CD14-positive monocyte (primary cell): ENCODE data around the gene MBD2. TPM values are rescaled to one million over a fixed set of nuclear protein-coding genes. Genes with fewer than 3 reads are reported as not detected.

Source experiments
- DNase-seq, 3 donors: peaks; one replicate each; pipeline ENCODE4 v3.0.0-alpha.2; 2011 to 2022
- H2AFZ ChIP-seq: 2 replicates; pipeline ENCODE4 v1.6.0; 2012; ENCODE audit warnings: mild to moderate bottlenecking, low read depth, low read length, inconsistent platforms; ENCODE audit not compliant: insufficient read depth, poor library complexity, severe bottlenecking
- H3K27ac ChIP-seq, 2 donors: 1 replicate in 1 of 2; 2 replicates in 1 of 2; pipeline ENCODE4 v1.5.1; 2012 to 2013; ENCODE audit warnings: low read length in 2 of 2, control low read depth in 1 of 2, inconsistent platforms in 1 of 2, low read depth in 1 of 2, mild to moderate bottlenecking in 1 of 2
- H3K27me3 ChIP-seq, 2 donors: one replicate each; pipeline versions ENCODE4 v1.6.0 to v1.6.1; 2011 to 2013; ENCODE audit warnings: low read length in 2 of 2; ENCODE audit not compliant: control insufficient read depth in 2 of 2, insufficient read depth in 2 of 2
- H3K36me3 ChIP-seq, 2 donors: replicated peaks in 1 of 2; 1 replicate in 1 of 2; 2 replicates in 1 of 2; pipeline versions ENCODE4 v1.5.1 to v1.6.1; 2012 to 2013; ENCODE audit warnings: low read length in 2 of 2, control low read depth in 1 of 2, inconsistent platforms in 1 of 2, mild to moderate bottlenecking in 1 of 2; ENCODE audit not compliant: insufficient read depth in 2 of 2, control insufficient read depth in 1 of 2
- H3K4me1 ChIP-seq, 2 donors: 1 replicate in 1 of 2; 2 replicates in 1 of 2; pipeline versions ENCODE4 v1.5.1 to v1.6.1; 2012 to 2013; ENCODE audit warnings: low read length in 2 of 2, control low read depth in 1 of 2, inconsistent platforms in 1 of 2, mild to moderate bottlenecking in 1 of 2, moderate library complexity in 1 of 2; ENCODE audit not compliant: insufficient read depth in 2 of 2, control insufficient read depth in 1 of 2
- H3K4me2 ChIP-seq: replicated peaks from 2 replicates; pipeline ENCODE3; 2012; ENCODE audit warnings: low read length, moderate library complexity, mild to moderate bottlenecking; ENCODE audit not compliant: poor library complexity, severe bottlenecking; ENCODE audit errors: extremely low read depth
- H3K4me3 ChIP-seq, 3 experiments: fragments of 200-600 bp in 1 of 3; sonication (generic) in 1 of 3; replicated peaks in 1 of 3; 1 replicate in 2 of 3; 2 replicates in 1 of 3; pipeline ENCODE4 v1.5.1; 2011 to 2013; ENCODE audit warnings: low read length in 3 of 3, mild to moderate bottlenecking in 3 of 3, control low read depth in 2 of 3, low read depth in 2 of 3, inconsistent platforms in 1 of 3, moderate library complexity in 1 of 3
- H3K79me2 ChIP-seq: 2 replicates; pipeline ENCODE4 v1.6.0; 2012; ENCODE audit warnings: mild to moderate bottlenecking, control low read depth, inconsistent platforms, low read length, moderate library complexity; ENCODE audit not compliant: insufficient read depth
- H3K9ac ChIP-seq: 2 replicates; pipeline ENCODE4 v1.6.0; 2017; ENCODE audit warnings: low read length, mild to moderate bottlenecking; ENCODE audit not compliant: insufficient read depth, poor library complexity, severe bottlenecking
- H3K9me3 ChIP-seq, 2 donors: replicated peaks in 1 of 2; 1 replicate in 1 of 2; 2 replicates in 1 of 2; pipeline versions ENCODE4 v1.5.1 to v1.6.1; 2012 to 2013; ENCODE audit warnings: low read length in 2 of 2, control low read depth in 1 of 2; ENCODE audit not compliant: control insufficient read depth in 1 of 2, insufficient read depth in 1 of 2
- H4K20me1 ChIP-seq: 2 replicates; pipeline ENCODE4 v1.6.0; 2012; ENCODE audit warnings: mild to moderate bottlenecking, low read length, control low read depth, moderate library complexity; ENCODE audit not compliant: insufficient read depth
- H3K27ac Mint-ChIP-seq, 7 donors: one replicate each; pipeline ENCODE4 v1.8.0; 2020; ENCODE audit warnings: mild to moderate bottlenecking in 7 of 7, mixed read lengths in 7 of 7, moderate library complexity in 6 of 7, inconsistent platforms in 2 of 7
- H3K27me3 Mint-ChIP-seq, 3 donors: one replicate each; pipeline ENCODE4 v1.8.0; 2021 to 2022; ENCODE audit warnings: low read depth in 3 of 3, mild to moderate bottlenecking in 3 of 3, mixed read lengths in 3 of 3, moderate library complexity in 3 of 3, inconsistent platforms in 1 of 3
- H3K36me3 Mint-ChIP-seq, 2 donors: one replicate each; pipeline ENCODE4 v1.8.0; 2020; ENCODE audit warnings: mixed read lengths in 2 of 2, inconsistent platforms in 1 of 2, mild to moderate bottlenecking in 1 of 2
- H3K4me1 Mint-ChIP-seq: one replicate; pipeline ENCODE4 v1.8.0; 2020; ENCODE audit warnings: mild to moderate bottlenecking, mixed read lengths
- H3K4me3 Mint-ChIP-seq, 2 donors: one replicate each; pipeline ENCODE4 v1.8.0; 2020; ENCODE audit warnings: mild to moderate bottlenecking in 2 of 2, mixed read lengths in 2 of 2, moderate library complexity in 1 of 2
- H3K9me3 Mint-ChIP-seq, 7 donors: one replicate each; pipeline ENCODE4 v1.8.0; 2020 to 2022; ENCODE audit warnings: mixed read lengths in 7 of 7, mild to moderate bottlenecking in 6 of 7, moderate library complexity in 6 of 7, inconsistent platforms in 2 of 7
- CTCF ChIP-seq: fragments of 200-600 bp; IDR thresholded peaks from one replicate; pipeline ENCODE4 v1.8.0; 2022; ENCODE audit warnings: antibody characterized with exemption, mild to moderate bottlenecking
- WGBS: methylation state at CpG from one replicate; pipeline ENCODE4 v1.1.5; 2013; ENCODE audit warnings: missing lambda C conversion rate; ENCODE audit not compliant: insufficient coverage; 5-methylcytosine and 5-hydroxymethylcytosine counted together
- intact Hi-C, 2 donors: fragments of 100-400 bp; cut with micrococcal nuclease; formaldehyde crosslinking; loops; one replicate each; pipeline versions ENCODE4 v1.15.0 to v1.15.1; 2023
- polyA plus RNA-seq, 3 donors: library from polyadenylated mRNA; depleted of rRNA in 1 of 3; unstranded in 2 of 3; stranded (reverse) in 1 of 3; fragments of 300-500 nt in 2 of 3; fragments of >200 nt in 1 of 3; fragmentation: Illumina TruSeq in 2 of 3; gene quantifications; 1 replicate in 2 of 3; 2 replicates in 1 of 3; pipeline ENCODE4 v1.2.3, GENCODE V29; 2012 to 2021

Gene MBD2
- polyA plus RNA-seq, 3 donors, result 11.6 to 64.9 (median 25.2) TPM

GRCh38 chr18:54183390-54183789, 41.1 kb downstream of the MBD2 start:
- no peak overlapping the region for H3K4me3 ChIP-seq
- no peak overlapping the region for H2AFZ ChIP-seq
- Mint-ChIP-seq H3K9me3 (no peaks in the 10 kb centered on the region), H3K27ac (no peak overlapping the region), H3K4me1 (no peaks in the 10 kb centered on the region), H3K36me3 (peaks cover 29 to 42% of the 10 kb centered on the region in 2 donors), H3K27me3 (no peaks in the 10 kb centered on the region), H3K4me3 (no peak overlapping the region)
- no CpG with 5 or more reads among the region's 3 CpGs for WGBS
- intact Hi-C loops, result no loop called here
- no peak for DNase-seq
- H3K27ac ChIP-seq, result no peak overlapping the region
- H4K20me1 ChIP-seq, result peaks cover 95% of the 10 kb centered on the region
- H3K9me3 ChIP-seq, result no peaks in the 10 kb centered on the region
- peaks cover 16% of the 10 kb centered on the region for H3K79me2 ChIP-seq
- H3K4me1 ChIP-seq, result no peaks in the 10 kb centered on the region
- H3K27me3 ChIP-seq, result no peaks in the 10 kb centered on the region
- peaks cover 51 to 76% of the 10 kb centered on the region in 2 donors for H3K36me3 ChIP-seq
- H3K4me2 ChIP-seq, result no peak overlapping the region
- H3K9ac ChIP-seq, result no peak overlapping the region
- no peak for TF ChIP-seq CTCF

DNA sequence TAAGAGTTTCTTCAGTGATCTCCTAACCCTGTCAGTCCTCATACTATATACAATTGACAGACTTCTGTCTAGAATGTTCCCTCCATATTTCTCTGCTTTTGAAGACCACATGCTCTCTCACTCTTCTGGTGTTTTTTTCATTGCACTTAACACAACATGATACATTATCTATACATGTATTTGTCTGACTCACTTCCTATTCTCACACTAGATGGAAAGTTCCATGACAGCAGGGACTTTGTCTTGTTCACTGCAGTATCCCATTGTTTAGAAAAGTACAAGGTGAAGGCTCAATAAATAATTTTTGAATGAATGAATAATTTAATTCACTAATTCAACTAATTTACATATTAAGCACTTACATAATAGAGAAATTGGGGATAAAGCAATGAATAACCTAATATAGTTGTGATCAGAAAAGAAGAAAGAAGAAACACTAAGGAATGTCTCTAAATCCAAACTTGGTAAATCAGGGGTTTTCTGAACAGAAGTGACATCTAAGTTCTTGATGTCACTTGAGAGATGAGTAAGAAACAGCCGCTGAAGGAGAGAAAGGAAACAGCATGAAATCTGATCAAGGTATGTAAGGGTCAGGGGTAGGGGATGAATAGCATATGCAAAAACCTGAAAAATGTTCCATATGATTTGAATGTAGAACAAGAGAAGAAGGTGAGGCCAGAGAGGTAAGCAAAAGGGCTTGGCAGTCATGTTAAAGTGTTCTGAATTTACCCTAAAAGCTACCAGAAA, 42.4 kb downstream of the MBD2 start:
- Histone ChIP-seq H3K4me2 (no peak overlapping the region), H3K4me1 (no peaks in the 10 kb centered on the region), H3K36me3 (peaks cover 42 to 76% of the 10 kb centered on the region in 2 donors), H3K9ac (no peak overlapping the region), H3K79me2 (peaks cover 22% of the 10 kb centered on the region), H2AFZ (no peak overlapping the region), H3K4me3 (no peak overlapping the region), H3K27me3 (no peaks in the 10 kb centered on the region), H3K9me3 (no peaks in the 10 kb centered on the region), H4K20me1 (peaks cover 95% of the 10 kb centered on the region), H3K27ac (no peak overlapping the region)
- Mint-ChIP-seq H3K9me3 (no peaks in the 10 kb centered on the region), H3K27me3 (no peaks in the 10 kb centered on the region), H3K4me1 (no peaks in the 10 kb centered on the region), H3K36me3 (peaks cover 30 to 42% of the 10 kb centered on the region in 2 donors), H3K4me3 (no peak overlapping the region), H3K27ac (no peak overlapping the region)
- no peak for TF ChIP-seq CTCF
- no peak for DNase-seq
- intact Hi-C loops, result no loop called here
- WGBS, result 100% methylated on average over 1 of the region's 1 CpG
